Measurements from ENCODE around the gene AKAP8.
"Not testable (repeated sequence)": the region's sequence is repeated elsewhere in the genome, so short reads cannot be mapped to it uniquely, and the experiment has no call there.

Gene AKAP8

GRCh38 chr19:15419413-15420025 lies 39.9 kb upstream of the AKAP8 start:
- Mint-ChIP-seq H3K4me3 (peak overlapping the region; percentile 94), H3K36me3 (ENCODE audit: insufficient read depth) (peaks cover 17% of the 10 kb centered on the region), H3K9me3 (no peaks in the 10 kb centered on the region), H3K27ac (ENCODE audit: low read depth) (peak overlapping the region; percentile 92), H3K27me3 (no peaks in the 10 kb centered on the region), H3K4me1 (peaks cover 48% of the 10 kb centered on the region)
- DNase-seq (ENCODE audit: low spot score in 2 of 2), result no peak
- ATAC-seq (replicated peaks; ENCODE audit: extremely low read depth, poor library complexity, severe bottlenecking), result no peak

GRCh38 chr19:15418579-15419412 lies 39.2 kb upstream of the AKAP8 start, which contains the start of gene AKAP8L:
Gene AKAP8L (minus strand): TSS chr19:15418988. CDS start chr19:15418923, 65 bp downstream.
- H3K4me3 Mint-ChIP-seq, result peak within 1 kb of the TSS; percentile 94
- no peaks in the 10 kb centered on the region for H3K27me3 Mint-ChIP-seq
- peak within 1 kb of the TSS; percentile 92 for H3K27ac Mint-ChIP-seq (ENCODE audit: low read depth)
- DNase-seq (ENCODE audit: low spot score in 2 of 2), result peak; percentile 96 to 100
- H3K36me3 Mint-ChIP-seq (ENCODE audit: insufficient read depth), result peaks cover 17% of the 10 kb centered on the region
- no peaks in the 10 kb centered on the region for H3K9me3 Mint-ChIP-seq
- peaks cover 48% of the 10 kb centered on the region for H3K4me1 Mint-ChIP-seq
- ATAC-seq (replicated peaks; ENCODE audit: extremely low read depth, poor library complexity, severe bottlenecking), result peak; percentile 95

- Mint-ChIP-seq H3K4me1 (peaks cover 48% of the 10 kb centered on the region), H3K27me3 (no peaks in the 10 kb centered on the region), H3K9me3 (no peaks in the 10 kb centered on the region), H3K27ac (ENCODE audit: low read depth) (peak overlapping the region; percentile 92), H3K4me3 (peak overlapping the region; percentile 94), H3K36me3 (ENCODE audit: insufficient read depth) (peaks cover 19% of the 10 kb centered on the region)
- DNase-seq (ENCODE audit: low spot score in 2 of 2) (no peak), ATAC-seq (replicated peaks; ENCODE audit: extremely low read depth, poor library complexity, severe bottlenecking) (no peak)
Observed at GRCh38 chr19:15418231-15418578, 38.6 kb upstream of the AKAP8 start.

- Mint-ChIP-seq H3K4me1 (peaks cover 53% of the 10 kb centered on the region), H3K9me3 (no peaks in the 10 kb centered on the region), H3K4me3 (peak overlapping the region; percentile 94), H3K27ac (ENCODE audit: low read depth) (peak overlapping the region; percentile 92), H3K27me3 (no peaks in the 10 kb centered on the region), H3K36me3 (ENCODE audit: insufficient read depth) (peaks cover 15% of the 10 kb centered on the region)
- DNase-seq (ENCODE audit: low spot score in 2 of 2) (no peak), ATAC-seq (replicated peaks; ENCODE audit: extremely low read depth, poor library complexity, severe bottlenecking) (no peak)
Observed at GRCh38 chr19:15417699-15418098, 38.1 kb upstream of the AKAP8 start.

- peaks cover 16% of the 10 kb centered on the region for H3K36me3 Mint-ChIP-seq (ENCODE audit: insufficient read depth)
- H3K4me1 Mint-ChIP-seq, result peaks cover 35% of the 10 kb centered on the region
- no peaks in the 10 kb centered on the region for H3K27me3 Mint-ChIP-seq
- no peak for ATAC-seq (replicated peaks; ENCODE audit: extremely low read depth, poor library complexity, severe bottlenecking)
- H3K9me3 Mint-ChIP-seq, result no peaks in the 10 kb centered on the region
- no peak for DNase-seq (ENCODE audit: low spot score in 2 of 2)
- H3K27ac Mint-ChIP-seq (ENCODE audit: low read depth), result no peak overlapping the region
- H3K4me3 Mint-ChIP-seq, result no peak overlapping the region
Observed at GRCh38 chr19:15412832-15413231, 33.2 kb upstream of the AKAP8 start.

GRCh38 chr19:15411351-15411750 lies 31.8 kb upstream of the AKAP8 start:
- peaks cover 27% of the 10 kb centered on the region for H3K4me1 Mint-ChIP-seq
- not testable (repeated sequence) for DNase-seq (ENCODE audit: low spot score in 2 of 2); H3K4me3 Mint-ChIP-seq; H3K27me3 Mint-ChIP-seq; ATAC-seq (replicated peaks; ENCODE audit: extremely low read depth, poor library complexity, severe bottlenecking); H3K27ac Mint-ChIP-seq (ENCODE audit: low read depth); H3K9me3 Mint-ChIP-seq
- peaks cover 21% of the 10 kb centered on the region for H3K36me3 Mint-ChIP-seq (ENCODE audit: insufficient read depth)

- H3K4me3 Mint-ChIP-seq, result no peak overlapping the region
- no peak for ATAC-seq (replicated peaks; ENCODE audit: extremely low read depth, poor library complexity, severe bottlenecking)
Observed at GRCh38 chr19:15404780-15405211, 25.2 kb upstream of the AKAP8 start.

GRCh38 chr19:15404097-15404779 lies 24.7 kb upstream of the AKAP8 start:
- Mint-ChIP-seq H3K36me3 (ENCODE audit: insufficient read depth) (peaks cover 34% of the 10 kb centered on the region), H3K27me3 (no peaks in the 10 kb centered on the region), H3K9me3 (no peaks in the 10 kb centered on the region), H3K27ac (ENCODE audit: low read depth) (peak overlapping the region; percentile 80), H3K4me1 (peaks cover 36% of the 10 kb centered on the region), H3K4me3 (no peak overlapping the region)
- ATAC-seq (replicated peaks; ENCODE audit: extremely low read depth, poor library complexity, severe bottlenecking) (no peak), DNase-seq (ENCODE audit: low spot score in 2 of 2) (no peak)

More at GRCh38 chr19:15404780-15405211, 25.2 kb upstream of the AKAP8 start:
- Mint-ChIP-seq H3K27me3 (no peaks in the 10 kb centered on the region), H3K9me3 (no peaks in the 10 kb centered on the region), H3K4me1 (peaks cover 36% of the 10 kb centered on the region), H3K27ac (ENCODE audit: low read depth) (peak overlapping the region; percentile 80), H3K36me3 (ENCODE audit: insufficient read depth) (peaks cover 30% of the 10 kb centered on the region)
- DNase-seq (ENCODE audit: low spot score in 2 of 2), result no peak

- peak overlapping the region; percentile 29 for H3K27ac Mint-ChIP-seq (ENCODE audit: low read depth)
- ATAC-seq (replicated peaks; ENCODE audit: extremely low read depth, poor library complexity, severe bottlenecking) (no peak), DNase-seq (ENCODE audit: low spot score in 2 of 2) (no peak)
- H3K36me3 Mint-ChIP-seq (ENCODE audit: insufficient read depth), result peaks cover 35% of the 10 kb centered on the region
- H3K9me3 Mint-ChIP-seq, result no peaks in the 10 kb centered on the region
- H3K27me3 Mint-ChIP-seq, result no peaks in the 10 kb centered on the region
- H3K4me1 Mint-ChIP-seq, result peaks cover 36% of the 10 kb centered on the region
- no peak overlapping the region for H3K4me3 Mint-ChIP-seq
Observed at GRCh38 chr19:15403151-15403531, 23.6 kb upstream of the AKAP8 start.

GRCh38 chr19:15402411-15403150 lies 23.0 kb upstream of the AKAP8 start:
- Mint-ChIP-seq H3K27ac (ENCODE audit: low read depth) (peak overlapping the region; percentile 29), H3K9me3 (no peaks in the 10 kb centered on the region), H3K36me3 (ENCODE audit: insufficient read depth) (peaks cover 35% of the 10 kb centered on the region), H3K27me3 (no peaks in the 10 kb centered on the region), H3K4me3 (no peak overlapping the region), H3K4me1 (peaks cover 31% of the 10 kb centered on the region)
- no peak for DNase-seq (ENCODE audit: low spot score in 2 of 2)
- ATAC-seq (replicated peaks; ENCODE audit: extremely low read depth, poor library complexity, severe bottlenecking), result no peak

GRCh38 chr19:15401397-15401710 lies 21.8 kb upstream of the AKAP8 start:
- H3K4me3 Mint-ChIP-seq, result no peak overlapping the region
- no peak for DNase-seq (ENCODE audit: low spot score in 2 of 2)
- no peaks in the 10 kb centered on the region for H3K9me3 Mint-ChIP-seq
- peaks cover 34% of the 10 kb centered on the region for H3K4me1 Mint-ChIP-seq
- H3K27ac Mint-ChIP-seq (ENCODE audit: low read depth), result no peak overlapping the region
- no peaks in the 10 kb centered on the region for H3K27me3 Mint-ChIP-seq
- peaks cover 43% of the 10 kb centered on the region for H3K36me3 Mint-ChIP-seq (ENCODE audit: insufficient read depth)
- no peak for ATAC-seq (replicated peaks; ENCODE audit: extremely low read depth, poor library complexity, severe bottlenecking)

Data from central memory CD8-positive, alpha-beta T cell (primary cell).